Loucy (cell line): Measurements from ENCODE around the gene ACVR1.

Experiments
- EZH2phosphoT487 ChIP-seq: fragments of 200-600 bp; IDR thresholded peaks from 2 replicates; pipeline ENCODE4 v1.6.1; 2018; ENCODE audit warnings: antibody characterized with exemption, mild to moderate bottlenecking, moderate library complexity, borderline replicate concordance
- TF ChIP-seq, protein P1 (sequence below): fragments of 200-600 bp; sonication (generic); conservative IDR thresholded peaks from 2 replicates; pipeline ENCODE4 v1.5.1; 2014; ENCODE audit warnings: mild to moderate bottlenecking, antibody characterized with exemption, low read length

DNA sequence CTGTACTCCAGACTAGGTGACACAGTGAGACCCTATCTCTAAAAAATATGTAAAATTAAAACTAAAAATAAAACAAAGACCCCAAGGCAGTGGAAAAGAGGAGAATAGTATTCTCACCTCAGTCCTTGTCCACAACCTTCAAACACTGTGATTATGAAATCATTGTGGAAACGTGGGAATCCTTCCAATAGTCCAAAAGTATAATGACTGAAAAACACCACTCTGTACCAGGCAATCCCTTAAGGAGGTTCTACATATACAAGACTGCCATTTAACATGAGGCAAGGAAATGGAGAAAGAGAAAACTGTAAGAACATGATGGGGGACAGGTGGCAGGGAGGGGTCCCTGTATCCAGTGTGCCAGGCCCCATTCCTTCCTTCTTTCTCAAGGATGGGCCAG is 66.1 kb downstream of the ACVR1 start:
- TF ChIP-seq, protein P1, sequence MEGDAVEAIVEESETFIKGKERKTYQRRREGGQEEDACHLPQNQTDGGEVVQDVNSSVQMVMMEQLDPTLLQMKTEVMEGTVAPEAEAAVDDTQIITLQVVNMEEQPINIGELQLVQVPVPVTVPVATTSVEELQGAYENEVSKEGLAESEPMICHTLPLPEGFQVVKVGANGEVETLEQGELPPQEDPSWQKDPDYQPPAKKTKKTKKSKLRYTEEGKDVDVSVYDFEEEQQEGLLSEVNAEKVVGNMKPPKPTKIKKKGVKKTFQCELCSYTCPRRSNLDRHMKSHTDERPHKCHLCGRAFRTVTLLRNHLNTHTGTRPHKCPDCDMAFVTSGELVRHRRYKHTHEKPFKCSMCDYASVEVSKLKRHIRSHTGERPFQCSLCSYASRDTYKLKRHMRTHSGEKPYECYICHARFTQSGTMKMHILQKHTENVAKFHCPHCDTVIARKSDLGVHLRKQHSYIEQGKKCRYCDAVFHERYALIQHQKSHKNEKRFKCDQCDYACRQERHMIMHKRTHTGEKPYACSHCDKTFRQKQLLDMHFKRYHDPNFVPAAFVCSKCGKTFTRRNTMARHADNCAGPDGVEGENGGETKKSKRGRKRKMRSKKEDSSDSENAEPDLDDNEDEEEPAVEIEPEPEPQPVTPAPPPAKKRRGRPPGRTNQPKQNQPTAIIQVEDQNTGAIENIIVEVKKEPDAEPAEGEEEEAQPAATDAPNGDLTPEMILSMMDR: no peak
- no peak for TF ChIP-seq EZH2phosphoT487
